Right cardiac atrium (tissue), 5 donors: Measurements from ENCODE around the gene ZNF708. TPM values are rescaled to one million over a fixed set of nuclear protein-coding genes. Genes with fewer than 3 reads are reported as not detected.
"Not testable (repeated sequence)": the region's sequence is repeated elsewhere in the genome, so short reads cannot be mapped to it uniquely, and the experiment has no call there.

Experiments used
- ATAC-seq, 2 donors: fragments of 200-7000 bp; cut with Tn5 transposase; one replicate each; pipeline versions ENCODE4 v1.8.0 to v1.9.1; 2020; ENCODE audit warnings: moderate library complexity in 2 of 2, mild to moderate bottlenecking in 1 of 2
- DNase-seq, 3 donors: peaks; one replicate each; pipeline ENCODE4 v3.0.0-alpha.2; 2020
- H3K27ac ChIP-seq: one replicate; pipeline ENCODE4 v1.5.1; 2013; ENCODE audit warnings: mild to moderate bottlenecking, low read length, control low read depth, moderate library complexity
- H3K27me3 ChIP-seq: one replicate; pipeline ENCODE4 v1.6.1; 2013; ENCODE audit not compliant: control insufficient read depth, insufficient read depth
- H3K4me1 ChIP-seq: one replicate; pipeline ENCODE4 v1.6.1; 2013; ENCODE audit warnings: low read length; ENCODE audit not compliant: control insufficient read depth, insufficient read depth
- H3K4me3 ChIP-seq: one replicate; pipeline ENCODE4 v1.5.1; 2013; ENCODE audit warnings: low read length, control low read depth
- H3K9me3 ChIP-seq: one replicate; pipeline ENCODE4 v1.6.1; 2013; ENCODE audit warnings: low read length; ENCODE audit not compliant: control insufficient read depth
- WGBS: extraction: QIAGEN DNeasy Blood & Tissue Kit; methylation state at CpG from one replicate; pipeline ENCODE4 v1.1.7; 2013; 5-methylcytosine and 5-hydroxymethylcytosine counted together
- intact Hi-C, 4 donors: fragments of 100-400 bp; cut with DNase I; formaldehyde crosslinking; loops; one replicate each; pipeline versions ENCODE4 v1.11.0 to v1.14.0; 2022 to 2023
- polyA plus RNA-seq: library from polyadenylated mRNA; stranded (reverse); fragments of 200-250 nt; gene quantifications from one replicate; pipeline ENCODE4 v1.2.3, GENCODE V29; 2013
- total RNA-seq, 4 donors: library from RNA; stranded (reverse); fragmentation: NEBNext Ultra II Directional; extraction: Animal tissue kit (Norgen Biotek cat#: 25700); gene quantifications; one replicate each; pipeline ENCODE4 v1.2.1, GENCODE V29; 2021
- donor health status: healthy with polysubstance abuse.
- donor health status: DM: no; HTN: yes; CAD: no.
- donor health status: DM: no; HTN: no; CAD: no.
- donor health status: DM: no; HTN: yes; CAD: no; lungs with severe emphysema.
- donor health status: DM: yes; HTN: yes; CAD: no.

ZNF708 gene
- total and polyA plus RNA-seq, 5 donors: 4.2 to 13.3 (median 6.8) TPM

GRCh38 chr19:21321996-21322395 is 7.2 kb downstream of the ZNF708 start:
- Histone ChIP-seq H3K27ac (peak overlapping the region; percentile 83), H3K4me1 (peaks cover 4% of the 10 kb centered on the region), H3K27me3 (no peaks in the 10 kb centered on the region), H3K9me3 (no peaks in the 10 kb centered on the region), H3K4me3 (no peak overlapping the region)
- intact Hi-C loops: no loop called here
- peak in 1 of 3 donors; percentile 25 for DNase-seq
- 75% methylated on average over 4 of the region's 4 CpGs for WGBS
- ATAC-seq: peak in 1 of 2 donors; percentile 38

DNA sequence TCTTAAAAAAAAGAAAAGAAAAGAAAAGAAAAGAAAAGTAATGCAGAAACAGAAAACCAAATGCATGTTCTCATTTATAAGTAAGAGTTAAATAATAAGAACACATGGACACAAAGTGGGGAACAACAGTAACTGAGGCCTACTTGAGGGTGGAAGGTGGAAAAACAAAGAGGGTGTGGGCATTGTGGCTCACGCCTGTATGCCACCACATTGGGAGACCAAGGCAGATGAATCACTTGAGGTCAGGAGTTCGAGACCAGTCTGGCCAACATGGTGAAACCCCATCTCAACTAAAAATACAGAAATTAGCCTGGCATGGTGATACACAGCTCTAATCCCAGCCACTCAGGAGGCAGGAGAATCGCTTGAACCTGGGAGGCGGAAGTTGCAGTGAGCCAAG is 8.1 kb downstream of the ZNF708 start:
- Histone ChIP-seq H3K4me3 (no peak overlapping the region), H3K27me3 (no peaks in the 10 kb centered on the region), H3K27ac (peak overlapping the region; percentile 50), H3K9me3 (no peaks in the 10 kb centered on the region), H3K4me1 (peaks cover 4% of the 10 kb centered on the region)
- ATAC-seq: no peak
- intact Hi-C loops: no loop called here
- DNase-seq: no peak
- 90% methylated on average over 4 of the region's 4 CpGs for WGBS

DNA sequence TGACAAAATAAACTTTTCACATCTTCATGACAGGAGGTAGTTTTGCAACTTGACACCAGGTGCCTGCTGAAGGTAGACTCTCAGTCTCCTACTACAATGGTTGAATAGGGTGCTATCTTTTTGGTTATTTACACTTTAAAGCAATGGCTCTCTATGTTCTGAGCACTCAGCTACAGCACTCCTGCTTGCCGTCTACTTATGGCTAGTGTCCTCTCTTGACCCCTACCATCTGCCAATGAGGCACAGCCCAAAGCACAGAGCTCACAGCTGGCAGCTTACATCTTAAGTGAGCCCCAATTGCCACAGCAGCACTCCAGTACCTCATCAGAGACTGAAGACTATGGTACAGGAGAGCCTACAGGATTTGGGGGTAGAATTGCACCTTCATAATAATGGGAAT is 11.4 kb downstream of the ZNF708 start:
- Histone ChIP-seq H3K4me3 (no peak overlapping the region), H3K9me3 (no peaks in the 10 kb centered on the region), H3K27ac (no peak overlapping the region), H3K27me3 (no peaks in the 10 kb centered on the region), H3K4me1 (peaks cover 4% of the 10 kb centered on the region)
- DNase-seq: no peak
- WGBS: 39% methylated on average over 1 of the region's 1 CpG
- intact Hi-C loops: no loop called here
- peak in 1 of 2 donors; percentile 65 for ATAC-seq

DNA sequence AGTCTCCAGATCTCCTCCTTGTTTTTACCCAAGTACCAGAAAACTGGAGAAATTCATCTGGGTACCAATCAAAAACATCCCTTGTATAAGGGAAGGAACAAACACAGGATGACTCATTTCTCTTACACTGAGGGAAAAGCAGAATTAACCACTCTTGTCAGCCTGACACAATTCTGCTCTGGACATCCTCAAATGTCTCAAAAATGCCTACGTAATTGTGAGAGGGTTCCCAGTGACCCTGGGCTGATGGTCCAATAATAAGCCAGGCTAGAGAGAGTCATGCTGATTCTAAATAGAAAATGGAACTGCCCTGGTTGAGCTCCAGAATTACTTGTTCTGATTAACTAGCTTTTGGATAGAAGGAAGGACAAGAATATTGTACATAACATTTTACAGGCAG is 14.5 kb downstream of the ZNF708 start:
- DNase-seq (no peak), ATAC-seq (no peak)
- Histone ChIP-seq H3K4me3 (no peak overlapping the region), H3K4me1 (peaks cover 4% of the 10 kb centered on the region), H3K27me3 (no peaks in the 10 kb centered on the region), H3K9me3 (no peaks in the 10 kb centered on the region), H3K27ac (no peak overlapping the region)
- intact Hi-C loops: no loop called here
- WGBS: 65% methylated on average over 1 of the region's 1 CpG

- H3K4me3 ChIP-seq, H3K27me3 ChIP-seq, H3K9me3 ChIP-seq, H3K27ac ChIP-seq, ATAC-seq, intact Hi-C loops, H3K4me1 ChIP-seq, DNase-seq: not testable (repeated sequence)
- over 99% methylated on average over 2 of the region's 2 CpGs for WGBS
Measured at GRCh38 chr19:21312807-21313206, 16.4 kb downstream of the ZNF708 start.

GRCh38 chr19:21308773-21309172 is 20.4 kb downstream of the ZNF708 start:
- no peaks in the 10 kb centered on the region for H3K27me3 ChIP-seq
- no peak overlapping the region for H3K27ac ChIP-seq
- DNase-seq (no peak), ATAC-seq (no peak)
- 94% methylated on average over 2 of the region's 2 CpGs for WGBS
- intact Hi-C loops: no loop called here
- H3K4me3 ChIP-seq: no peak overlapping the region
- H3K4me1 ChIP-seq: no peaks in the 10 kb centered on the region
- no peaks in the 10 kb centered on the region for H3K9me3 ChIP-seq

DNA sequence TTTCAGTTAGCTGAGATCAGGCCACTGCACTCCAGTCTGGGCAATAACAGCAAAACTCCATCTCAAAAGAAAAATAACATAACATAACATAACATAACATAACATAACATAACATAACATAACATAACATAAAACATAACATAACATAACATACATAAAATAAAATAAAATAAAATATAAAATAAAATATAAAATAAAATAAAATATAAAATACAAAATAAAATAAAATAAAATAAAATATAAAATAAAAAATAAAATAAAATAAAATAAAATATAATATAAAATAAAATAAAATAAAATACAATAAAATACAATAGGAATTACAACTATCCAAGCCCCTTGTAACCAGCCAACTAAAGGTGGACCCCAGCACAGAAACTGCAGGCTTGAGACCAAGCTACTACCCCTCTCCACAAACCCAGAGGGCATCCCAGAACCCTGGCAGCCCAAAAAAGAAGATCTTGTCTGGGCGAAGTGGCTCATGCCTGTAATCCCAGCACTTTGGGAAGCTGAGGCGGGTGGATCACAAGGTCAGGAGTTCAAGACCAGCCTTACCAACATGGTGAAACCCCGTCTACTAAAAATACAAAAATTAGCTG is 22.2 kb downstream of the ZNF708 start:
- H3K27ac ChIP-seq, ATAC-seq, intact Hi-C loops, DNase-seq, H3K27me3 ChIP-seq, H3K4me1 ChIP-seq, H3K4me3 ChIP-seq, H3K9me3 ChIP-seq: not testable (repeated sequence)
- 97% methylated on average over 3 of the region's 3 CpGs for WGBS

DNA sequence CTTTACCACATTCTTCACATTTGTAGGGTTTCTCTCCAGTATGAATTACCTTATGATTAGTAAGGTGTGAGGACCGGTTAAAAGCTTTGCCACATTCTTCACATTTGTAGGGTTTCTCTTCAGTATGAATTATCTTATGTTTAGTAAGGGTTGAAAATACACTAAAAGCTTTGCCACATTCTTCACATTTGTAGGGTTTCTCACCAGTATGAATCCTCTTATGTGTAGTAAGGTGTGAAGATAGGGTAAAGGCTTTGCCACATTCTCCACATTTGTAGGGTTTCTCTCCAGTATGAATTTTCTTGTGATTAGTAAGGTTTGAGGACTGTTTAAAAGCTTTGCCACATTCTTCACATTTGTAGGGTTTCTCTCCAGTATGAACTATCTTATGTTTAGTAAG is 35.4 kb downstream of the ZNF708 start:
- ATAC-seq, intact Hi-C loops, H3K9me3 ChIP-seq, H3K4me1 ChIP-seq, H3K4me3 ChIP-seq, H3K27ac ChIP-seq, DNase-seq, H3K27me3 ChIP-seq: not testable (repeated sequence)
- WGBS: 99% methylated on average over 1 of the region's 1 CpG

- Histone ChIP-seq H3K4me3 (no peak overlapping the region), H3K9me3 (peaks cover 2% of the 10 kb centered on the region), H3K27ac (no peak overlapping the region), H3K4me1 (no peaks in the 10 kb centered on the region), H3K27me3 (no peaks in the 10 kb centered on the region)
- intact Hi-C loops: no loop called here
- WGBS: 89% methylated on average over 2 of the region's 2 CpGs
- ATAC-seq (no peak), DNase-seq (no peak)
Measured at GRCh38 chr19:21269813-21270212, 59.4 kb downstream of the ZNF708 start.

GRCh38 chr19:21264891-21265290 is 64.3 kb downstream of the ZNF708 start:
- H3K4me3 ChIP-seq: no peak overlapping the region
- no peak overlapping the region for H3K27ac ChIP-seq
- no peaks in the 10 kb centered on the region for H3K27me3 ChIP-seq
- H3K9me3 ChIP-seq: peaks cover 2% of the 10 kb centered on the region
- no peak for DNase-seq
- intact Hi-C loops: no loop called here
- ATAC-seq: no peak
- 93% methylated on average over 12 of the region's 12 CpGs for WGBS
- H3K4me1 ChIP-seq: no peaks in the 10 kb centered on the region

GRCh38 chr19:21264416-21264815 is 64.8 kb downstream of the ZNF708 start:
- intact Hi-C loops: no loop called here
- H3K27ac ChIP-seq: no peak overlapping the region
- no peak for DNase-seq
- H3K4me1 ChIP-seq: no peaks in the 10 kb centered on the region
- H3K9me3 ChIP-seq: no peaks in the 10 kb centered on the region
- no peaks in the 10 kb centered on the region for H3K27me3 ChIP-seq
- H3K4me3 ChIP-seq: no peak overlapping the region
- 79% methylated on average over 6 of the region's 6 CpGs for WGBS
- no peak for ATAC-seq

DNA sequence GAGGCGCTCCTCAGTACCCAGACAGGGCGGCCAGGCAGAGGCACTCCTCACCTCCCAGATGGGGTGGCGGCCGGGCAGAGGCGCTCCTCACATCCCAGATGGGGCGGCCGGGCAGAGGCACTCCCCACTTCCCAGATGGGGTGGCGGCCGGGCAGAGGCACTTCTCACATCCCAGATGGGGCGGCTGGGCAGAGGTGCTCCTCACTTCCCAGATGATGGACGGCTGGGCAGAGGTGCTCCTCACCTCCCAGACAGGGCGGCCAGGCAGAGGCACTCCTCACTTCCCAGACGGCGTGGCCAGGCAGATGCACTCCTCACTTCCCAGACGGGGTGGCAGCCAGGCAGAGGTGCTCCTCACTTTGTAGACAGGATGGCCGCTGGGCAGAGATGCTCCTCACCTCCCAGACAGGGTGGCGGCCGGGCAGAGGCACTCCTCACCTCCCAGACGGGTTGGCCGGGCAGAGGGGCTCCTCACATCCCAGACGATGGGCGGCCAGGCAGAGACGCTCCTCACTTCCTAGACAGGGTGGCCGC is 68.3 kb downstream of the ZNF708 start:
- 96% methylated on average over 24 of the region's 24 CpGs for WGBS
- H3K27ac ChIP-seq, H3K9me3 ChIP-seq, H3K4me3 ChIP-seq, H3K27me3 ChIP-seq, ATAC-seq, intact Hi-C loops, H3K4me1 ChIP-seq: not testable (repeated sequence)
- peak in 1 of 3 donors; percentile 44 for DNase-seq
